GM19239 (cell line): Measurements from ENCODE around the gene LSMEM2.
"Not testable (repeated sequence)": the region's sequence is repeated elsewhere in the genome, so short reads cannot be mapped to it uniquely, and the experiment has no call there.

Experiments
- DNase-seq: peaks from one replicate; pipeline ENCODE4 v3.0.0; 2011; ENCODE audit warnings: low spot score; ENCODE audit not compliant: insufficient read length
- FAIRE-seq: peaks from 2 replicates; lab custom pipeline; 2011; peaks lifted over from hg19 to GRCh38; lab: Jason Lieb, UNC

Gene LSMEM2

DNA sequence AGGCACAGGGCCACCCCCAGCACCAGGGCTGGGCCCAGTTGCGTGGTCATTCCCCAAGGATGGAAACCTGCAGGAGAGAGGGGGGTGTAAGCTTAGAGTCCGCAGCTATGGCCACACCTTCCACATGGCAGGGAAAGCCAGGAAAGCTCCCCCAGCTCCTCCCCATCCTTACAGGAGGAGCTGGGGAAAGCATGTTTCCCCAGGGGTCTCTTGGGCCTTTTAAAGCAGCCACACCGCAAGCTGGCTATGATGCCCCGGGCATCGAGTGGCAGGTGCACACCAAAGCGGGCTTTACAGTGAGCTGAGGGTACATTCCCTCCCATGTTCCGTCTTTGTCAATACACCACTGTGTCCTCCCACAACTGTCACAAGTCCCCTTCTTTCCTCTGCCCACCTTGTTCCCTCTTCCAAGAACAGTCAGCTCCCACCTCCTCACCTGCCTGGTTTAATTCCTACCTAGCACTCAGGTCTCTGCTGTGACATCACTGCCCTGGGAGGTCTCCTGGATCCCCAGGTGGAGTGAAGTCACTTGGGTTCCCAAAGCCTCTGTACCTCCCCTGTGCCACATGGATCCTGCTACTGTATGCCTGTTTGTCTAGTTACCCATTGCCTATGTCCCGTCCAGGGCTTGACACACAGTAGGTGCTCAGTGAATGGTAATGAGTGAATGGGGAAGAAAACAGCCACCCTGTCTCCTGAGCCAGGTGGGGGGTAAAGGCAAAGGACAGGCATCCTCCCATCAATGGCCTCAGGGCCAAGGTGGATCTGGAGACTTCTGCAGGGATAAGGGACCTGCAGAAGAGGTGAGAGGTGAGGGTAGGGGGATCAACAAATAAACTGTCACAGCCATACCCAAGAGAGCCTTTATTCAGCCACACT lies 16.9 kb downstream of the LSMEM2 start:
- DNase-seq: no peak
- no peak for FAIRE-seq

DNA sequence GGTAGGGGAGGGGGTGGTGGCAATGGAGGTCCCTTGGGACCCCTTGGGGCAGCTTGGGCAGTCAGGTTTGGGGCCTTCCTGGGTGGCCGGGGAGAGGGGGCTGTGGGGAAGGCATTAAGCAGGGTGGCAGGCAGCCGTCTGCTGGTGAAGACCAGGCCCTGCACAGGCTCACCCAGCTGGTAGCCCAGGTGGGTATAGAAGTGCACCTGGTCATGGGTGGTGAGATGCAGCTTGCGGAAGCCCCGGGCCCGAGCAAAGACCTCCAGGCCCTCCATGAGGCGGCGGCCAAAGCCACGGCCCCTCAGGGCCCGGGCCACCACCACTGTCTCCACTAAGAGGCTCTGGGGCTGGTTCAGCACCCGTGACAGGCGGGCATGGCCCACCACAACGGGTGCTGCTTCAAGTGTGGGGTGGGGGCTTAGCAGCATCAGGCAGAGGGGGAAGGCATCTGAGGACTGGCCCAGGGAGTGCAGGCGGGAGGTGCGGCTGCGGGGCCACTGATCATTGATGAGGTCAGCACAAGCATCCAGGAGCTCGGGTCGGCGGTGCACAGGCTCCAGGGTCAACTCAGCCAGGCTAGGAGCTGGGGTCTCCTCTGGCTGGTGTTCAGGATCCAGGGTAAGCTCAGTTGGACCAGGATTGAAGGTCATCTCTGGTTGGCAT lies 18.0 kb downstream of the LSMEM2 start:
- FAIRE-seq (no peak), DNase-seq (no peak)

DNA sequence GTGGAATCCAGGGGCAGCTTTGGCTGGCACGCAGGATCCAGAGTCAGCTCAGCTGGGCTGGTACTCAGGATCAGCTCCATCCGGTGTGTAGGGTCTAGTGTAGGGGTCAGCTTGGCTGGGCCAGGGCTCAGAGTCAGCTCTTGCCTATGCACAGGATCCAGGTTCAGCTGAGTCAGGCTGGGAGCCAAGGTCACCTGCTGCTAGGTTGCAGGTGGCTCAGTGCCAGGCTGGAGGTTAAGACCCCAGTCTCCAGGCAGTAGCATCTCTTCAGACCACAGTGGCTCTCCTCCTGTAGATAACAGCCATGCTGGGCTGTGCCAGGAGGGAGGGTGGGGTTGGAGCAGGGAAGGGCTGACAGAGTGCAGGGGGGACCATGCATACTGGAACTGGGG lies 18.5 kb downstream of the LSMEM2 start:
- FAIRE-seq: no peak
- DNase-seq: no peak

DNA sequence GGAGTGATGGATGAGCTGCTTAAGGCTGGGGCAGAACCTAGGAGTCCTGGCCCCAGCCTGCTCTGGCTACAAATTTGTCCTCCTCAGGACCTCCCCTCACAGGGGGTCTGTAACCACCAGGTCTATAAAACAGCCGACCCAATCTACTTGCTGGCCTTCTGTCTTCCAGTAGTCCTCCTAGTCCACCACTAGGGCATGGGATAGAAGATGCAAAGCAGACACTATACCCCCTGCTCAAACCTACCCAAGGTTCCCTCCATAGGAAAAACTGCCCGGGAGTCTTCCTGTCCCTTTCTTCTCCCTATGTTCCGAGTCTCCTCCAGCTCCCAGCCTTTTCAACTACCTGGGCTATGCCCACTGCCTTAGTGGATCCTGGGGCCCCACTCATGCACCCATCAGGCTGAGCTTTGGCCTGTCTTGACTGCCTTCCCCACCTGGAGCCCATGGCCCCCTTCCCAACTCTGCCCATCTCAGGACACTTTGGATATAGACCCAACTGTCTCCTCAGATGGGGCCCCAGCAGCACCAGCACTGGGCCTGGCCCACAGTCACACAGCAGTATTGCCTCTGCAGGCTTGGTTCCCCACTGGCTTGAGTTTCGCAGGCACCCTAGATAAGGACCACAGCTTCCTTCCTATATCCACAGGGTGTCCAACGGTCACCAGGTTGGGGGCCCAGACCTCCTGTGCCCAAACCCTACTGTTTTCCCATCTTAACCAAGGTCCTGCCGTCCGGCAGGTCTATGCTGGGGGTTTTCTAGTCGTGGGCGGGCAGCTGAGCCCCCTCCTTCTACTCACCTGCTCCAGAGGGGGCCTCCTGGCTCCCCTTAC lies 19.2 kb downstream of the LSMEM2 start:
- no peak for DNase-seq

DNA sequence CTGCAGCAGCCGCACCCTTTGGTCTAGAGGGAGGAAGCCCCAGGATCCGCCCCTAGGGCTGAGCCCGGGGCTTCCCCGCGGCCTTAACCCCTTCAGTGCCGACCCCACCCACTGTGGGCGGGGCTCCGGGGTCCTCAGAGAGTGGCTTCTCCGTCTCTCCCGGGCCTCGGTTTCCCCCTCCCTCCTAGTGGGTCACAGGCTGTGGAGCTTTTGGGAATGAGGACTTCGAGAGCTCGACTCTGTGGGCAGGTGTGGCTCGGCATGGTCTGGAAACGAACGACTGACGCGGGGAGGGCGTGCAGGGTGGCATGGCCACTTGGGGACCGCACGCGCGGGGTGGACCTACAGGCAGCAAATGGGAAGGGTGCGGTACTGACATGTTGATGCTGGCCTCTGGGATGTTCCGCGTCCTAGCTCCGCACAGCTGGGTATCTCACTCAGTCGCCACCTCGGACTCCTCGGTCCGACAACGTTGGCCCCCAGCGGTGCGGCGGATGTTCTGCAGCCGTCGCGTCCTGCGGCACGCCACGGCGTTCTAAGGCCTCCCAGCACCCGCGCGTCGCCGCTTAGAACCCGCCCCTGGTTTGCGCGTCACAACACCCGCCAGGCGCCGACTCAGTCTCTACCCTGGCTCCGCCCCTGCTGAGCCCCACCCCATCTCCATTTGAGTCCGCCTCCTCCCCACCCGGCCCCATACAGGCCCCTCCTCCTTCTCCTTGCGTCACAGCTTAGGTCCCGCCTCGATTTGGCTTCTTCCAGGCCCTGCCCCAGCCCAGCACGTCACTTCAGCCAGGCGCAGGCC lies 20.1 kb downstream of the LSMEM2 start, which contains the start of the genes HYAL3 and NAA80:
HYAL3 (minus strand) TSS at position 570 of the 802 bp plus-strand sequence. CDS start 3,803 bp downstream, outside the sequence.
NAA80 (minus strand) TSS at position 570 of the 802 bp plus-strand sequence. CDS start 1,942 bp downstream, outside the sequence.
- DNase-seq: peak; percentile 88
- peak; percentile 99 for FAIRE-seq

More for the DNA sequence above, 19.2 kb downstream of the LSMEM2 start:
- FAIRE-seq: peak; percentile 14

DNA sequence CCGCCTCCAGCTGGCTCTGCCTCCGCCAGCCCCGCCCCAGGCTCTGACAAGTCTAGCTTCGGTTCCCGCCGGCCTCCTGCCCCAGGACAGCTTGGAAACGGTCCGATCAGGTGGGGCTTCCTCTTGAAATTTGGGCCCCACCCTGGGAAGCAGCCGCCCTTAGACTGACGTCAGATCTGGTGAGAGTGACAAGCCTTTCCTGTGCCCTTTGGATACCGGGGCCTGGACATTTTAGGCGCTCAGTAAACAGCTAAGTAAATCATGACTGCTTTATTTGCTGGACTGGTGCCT lies 20.7 kb downstream of the LSMEM2 start:
- DNase-seq (no peak), FAIRE-seq (no peak)

DNA sequence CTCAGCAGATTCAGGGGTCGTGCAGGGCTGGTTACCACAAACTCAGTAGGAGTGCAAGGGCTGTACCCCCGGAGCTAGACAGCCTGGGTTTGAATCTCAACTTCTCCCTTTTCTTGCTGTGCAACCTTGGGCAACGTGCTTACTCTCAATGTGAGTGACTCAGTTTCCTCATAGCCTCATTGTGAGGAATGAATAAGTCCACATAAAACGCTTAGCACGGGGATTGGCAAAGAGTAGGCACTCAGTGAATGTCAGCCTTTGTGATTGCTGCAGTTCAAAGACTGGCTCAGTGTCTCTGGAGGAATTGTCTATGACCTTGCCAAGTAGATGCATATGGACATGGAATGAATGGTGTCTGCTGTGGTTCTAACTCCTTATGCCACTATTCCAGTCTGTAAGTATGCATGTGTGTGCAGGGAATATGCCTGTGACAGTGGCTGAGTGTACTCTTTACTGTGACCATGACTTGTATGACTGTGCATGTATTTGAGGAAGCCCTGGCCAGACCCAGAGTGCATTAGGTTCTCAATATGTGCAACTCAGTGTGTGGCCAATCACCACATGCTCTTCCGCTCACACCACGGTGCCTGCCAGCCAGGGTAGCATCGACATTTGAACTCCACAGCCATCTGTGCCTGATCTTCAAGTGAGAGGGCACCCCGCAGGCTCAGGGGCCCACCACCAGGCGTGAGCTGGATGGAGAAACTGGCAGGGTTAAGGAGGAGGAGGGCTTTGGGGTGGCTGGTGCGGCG lies 21.2 kb downstream of the LSMEM2 start:
- FAIRE-seq: peak; percentile 31

DNA sequence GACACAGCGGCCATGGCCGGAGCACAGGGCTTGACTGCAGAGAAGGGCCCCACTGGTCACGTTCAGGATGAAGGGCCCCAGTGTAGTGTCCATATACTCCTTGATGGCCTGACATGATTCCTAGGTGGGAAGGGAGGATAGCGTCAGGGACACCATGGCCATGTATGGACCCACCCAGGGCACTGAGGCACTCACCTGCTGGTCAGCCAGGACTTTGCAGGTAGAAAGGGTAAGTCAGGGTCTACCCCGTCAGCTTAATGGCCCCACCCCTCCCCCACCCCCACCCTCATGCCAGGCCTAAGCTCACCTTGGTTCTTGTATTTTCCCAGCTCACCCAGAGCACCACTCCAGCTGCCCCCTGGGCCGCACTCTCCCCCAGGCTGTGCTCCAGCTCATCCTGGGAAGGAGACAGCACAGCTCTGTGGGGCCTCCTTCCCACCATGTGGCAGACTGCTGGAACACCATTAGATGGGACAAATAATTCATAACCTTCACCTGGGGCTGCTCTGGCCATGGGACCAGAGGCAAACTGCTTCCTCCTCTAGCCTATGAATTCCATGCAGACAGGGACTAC lies 21.9 kb downstream of the LSMEM2 start:
- DNase-seq: no peak
- FAIRE-seq: no peak

More for the DNA sequence above, 21.2 kb downstream of the LSMEM2 start:
- no peak for DNase-seq

DNA sequence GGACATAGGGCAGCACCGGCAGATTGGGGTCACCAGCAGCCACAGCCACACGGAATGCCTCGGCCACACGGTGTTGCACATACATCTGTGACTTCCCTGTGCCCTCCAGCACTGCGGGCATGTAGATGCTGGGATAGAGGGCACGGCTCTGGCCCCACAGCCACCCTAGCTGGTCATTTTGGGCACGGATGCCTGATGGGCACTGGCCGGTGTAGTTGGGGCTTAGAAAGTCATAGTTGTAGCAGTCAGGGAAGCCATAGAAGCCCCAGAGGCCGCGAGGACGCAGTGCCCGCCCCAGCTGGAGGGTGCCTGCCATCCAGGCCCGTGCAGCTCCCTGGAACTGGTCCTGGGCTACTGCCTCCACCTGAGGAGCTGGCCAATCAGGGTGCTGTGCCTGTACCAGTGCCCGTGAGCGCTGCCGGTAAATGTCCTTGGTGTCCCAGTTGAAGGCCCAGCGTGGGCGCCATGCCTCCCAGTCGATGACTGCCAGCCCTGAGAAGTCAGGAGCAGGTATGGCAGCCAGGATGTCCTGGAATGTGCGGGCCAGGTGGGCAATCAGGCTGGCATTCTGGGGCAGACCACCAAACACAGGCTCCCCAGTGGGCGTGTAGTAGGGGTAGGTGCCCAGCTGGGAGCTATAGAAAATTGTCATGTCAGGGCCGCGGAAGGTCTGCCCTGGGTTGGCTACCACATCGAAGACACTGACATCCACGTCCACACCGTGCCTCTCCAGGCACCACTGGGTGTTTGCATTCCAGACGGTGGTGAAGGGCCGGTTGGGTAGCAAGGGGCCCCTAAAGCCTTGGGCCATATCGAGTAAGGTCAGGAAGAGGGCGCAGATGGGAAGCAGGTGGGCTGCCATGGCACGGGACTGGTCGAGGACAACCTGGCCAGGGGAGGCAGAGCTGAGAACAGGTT lies 23.5 kb downstream of the LSMEM2 start:
- FAIRE-seq: no peak
- no peak for DNase-seq

DNA sequence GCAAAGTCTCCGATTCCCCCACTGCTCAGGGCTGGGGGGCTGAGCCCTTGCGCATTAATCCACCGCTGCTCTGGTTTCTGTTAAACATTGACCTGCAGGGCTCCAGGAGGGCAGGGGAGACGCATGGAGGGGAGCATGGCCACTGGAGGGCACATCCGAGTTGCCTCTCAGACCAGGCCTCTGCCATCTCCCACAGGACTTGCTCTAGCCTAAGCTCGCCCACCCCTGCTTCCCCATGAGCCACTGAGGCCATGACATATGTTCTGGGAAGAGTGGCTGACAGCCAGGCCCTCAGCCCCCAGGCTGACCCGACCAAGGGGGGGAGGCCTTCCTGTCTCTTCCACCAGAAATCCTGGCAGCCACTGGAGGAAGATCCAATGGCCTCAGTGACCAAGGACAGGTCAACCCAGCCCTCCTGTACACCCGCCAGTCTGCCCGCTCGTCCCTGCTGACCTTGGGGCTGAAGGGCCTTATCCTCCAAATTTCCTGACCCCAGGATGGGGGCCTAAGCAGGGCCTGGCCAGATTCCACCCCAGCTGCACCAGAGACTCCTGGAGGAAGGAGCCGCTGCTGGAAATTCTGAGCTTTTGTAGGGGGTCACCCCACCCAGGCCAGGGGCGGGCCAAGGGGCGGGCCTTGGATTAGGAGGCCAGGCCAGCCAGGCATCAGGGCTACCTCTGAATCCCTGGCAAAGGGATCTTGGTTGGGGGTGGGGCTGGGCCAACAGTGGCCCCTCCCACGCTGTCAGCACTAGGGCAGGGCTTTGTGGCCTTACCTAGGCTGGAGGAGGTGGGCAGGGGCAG lies 24.3 kb downstream of the LSMEM2 start, which contains the start of gene HYAL1:
HYAL1 (minus strand) TSS at position 562 of the 803 bp plus-strand sequence. CDS start 618 bp downstream, outside the sequence.
- FAIRE-seq: no peak
- DNase-seq: no peak

DNA sequence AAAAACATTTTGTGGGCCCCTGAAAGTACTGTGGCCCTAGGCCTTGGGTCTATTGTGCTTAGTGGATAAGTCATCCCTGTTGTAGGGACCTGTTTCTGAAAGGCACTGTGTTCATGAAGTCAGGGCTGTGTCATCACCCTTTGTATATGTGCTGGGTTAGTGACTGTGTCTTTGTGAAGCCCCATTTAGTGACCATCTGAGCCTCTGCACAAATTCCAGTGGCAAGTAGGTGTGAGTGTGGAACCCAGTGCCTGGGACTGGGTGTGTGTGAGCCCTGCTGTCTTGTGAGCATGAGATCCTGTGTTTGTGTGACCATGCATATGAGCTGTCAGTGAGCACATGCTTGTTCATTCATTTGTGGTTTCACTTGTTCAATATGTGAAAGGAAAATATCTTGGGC lies 25.7 kb downstream of the LSMEM2 start:
- DNase-seq: no peak
- FAIRE-seq: no peak

DNA sequence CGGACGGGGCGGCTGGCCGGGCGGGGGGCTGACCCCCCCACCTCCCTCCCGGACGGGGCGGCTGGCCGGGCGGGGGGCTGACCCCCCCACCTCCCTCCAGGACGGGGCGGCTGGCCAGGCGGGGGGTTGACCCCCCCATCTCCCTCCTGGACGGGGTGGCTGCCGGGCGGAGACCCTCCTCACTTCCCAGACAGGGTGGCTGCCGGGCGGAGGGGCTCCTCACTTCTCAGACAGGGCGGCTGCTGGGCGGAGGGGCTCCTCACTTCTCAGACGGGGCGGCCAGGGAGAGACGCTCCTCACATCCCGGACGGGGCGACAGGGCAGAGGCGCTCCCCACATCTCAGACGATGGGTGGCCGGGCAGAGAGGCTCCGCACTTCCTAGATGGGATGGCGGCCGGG lies 33.2 kb downstream of the LSMEM2 start:
- not testable (repeated sequence) for FAIRE-seq, DNase-seq

DNA sequence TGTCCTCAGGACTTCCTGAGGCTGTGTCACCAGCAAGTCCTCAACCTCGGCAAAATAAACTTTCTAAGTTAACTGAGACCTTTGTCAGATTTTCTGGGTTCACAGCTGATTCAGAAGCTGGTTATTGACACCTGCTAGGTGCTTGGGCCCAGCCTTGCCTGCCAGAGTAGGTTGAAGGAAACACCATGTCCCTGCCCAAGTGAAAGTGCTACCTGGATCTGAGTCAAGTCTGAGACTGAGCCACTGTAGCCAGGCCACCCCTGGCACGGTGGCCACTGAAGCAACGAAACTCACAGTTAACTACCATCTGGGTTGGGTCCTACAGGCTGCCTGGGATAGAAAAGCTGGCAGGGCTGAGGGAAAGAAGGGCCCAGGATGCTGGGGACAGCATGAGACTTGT lies 35.5 kb downstream of the LSMEM2 start:
- FAIRE-seq (no peak), DNase-seq (no peak)

DNA sequence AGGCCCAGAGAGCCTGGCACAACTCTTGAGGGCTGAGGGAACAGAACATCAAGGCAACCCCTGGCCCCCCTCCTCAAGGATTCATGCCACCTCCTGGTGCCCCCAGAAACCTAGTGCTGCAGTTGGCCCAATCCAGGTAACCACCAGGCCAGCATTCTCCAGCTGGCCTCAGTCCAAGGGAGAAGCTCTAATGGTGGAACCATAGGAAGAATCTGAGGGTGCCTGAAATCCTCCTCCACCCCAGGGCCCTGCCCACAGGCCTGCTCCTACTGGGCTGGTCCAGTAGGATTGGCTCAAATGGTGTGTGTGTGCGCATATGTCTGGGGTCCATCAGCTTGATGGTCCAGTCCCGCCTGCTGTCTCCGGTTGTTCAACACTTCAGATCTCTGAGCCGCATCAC lies 35.9 kb downstream of the LSMEM2 start:
- FAIRE-seq (no peak), DNase-seq (no peak)

DNA sequence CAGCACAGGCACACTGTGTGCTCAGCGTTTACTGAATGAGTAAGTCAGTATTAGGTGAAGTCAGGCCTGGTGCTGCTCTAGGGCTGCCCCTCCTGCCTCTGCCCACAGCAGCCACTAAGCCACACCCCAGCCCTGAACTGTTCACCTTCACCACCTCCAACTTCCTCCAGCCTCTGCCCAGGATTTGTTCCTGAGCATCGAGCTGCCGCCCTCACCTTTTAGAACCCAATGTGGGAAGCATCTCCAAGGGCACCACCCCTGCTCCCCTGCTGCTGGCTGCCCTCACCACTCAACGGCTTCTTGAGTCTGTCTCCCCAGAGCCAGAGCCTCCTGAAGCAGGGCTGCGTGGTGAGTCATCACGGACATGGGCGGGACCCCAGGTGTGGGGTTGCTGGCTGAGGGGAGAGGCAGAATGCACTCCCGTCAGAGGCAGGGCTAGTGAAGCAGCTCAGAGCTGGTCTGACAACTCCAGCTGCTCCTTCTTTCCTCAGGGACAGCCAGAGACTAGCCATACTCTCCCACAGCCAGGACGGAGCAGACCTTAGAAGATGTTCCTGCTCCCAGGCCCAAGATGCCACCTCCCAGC lies 37.9 kb downstream of the LSMEM2 start:
- FAIRE-seq (no peak), DNase-seq (no peak)

DNA sequence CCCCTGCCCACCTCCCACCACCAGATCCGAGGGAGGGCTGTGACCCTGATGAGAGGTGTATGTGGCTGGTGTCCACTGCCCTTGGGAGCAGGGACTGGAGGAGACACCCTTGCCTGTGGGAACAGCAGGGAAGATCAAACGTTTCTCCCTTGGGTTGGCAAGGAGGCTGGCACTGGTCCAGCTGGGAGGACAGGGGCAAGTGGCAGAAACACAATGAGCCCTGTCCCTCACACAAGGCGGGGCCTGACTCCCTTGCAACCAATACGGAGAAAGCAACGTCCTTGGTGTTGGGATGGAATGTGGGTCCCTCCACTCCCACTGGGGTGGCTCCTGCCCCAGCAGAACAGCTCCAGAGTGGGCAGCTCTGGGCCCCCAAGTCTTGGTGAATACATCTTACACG lies 38.4 kb downstream of the LSMEM2 start:
- DNase-seq (no peak), FAIRE-seq (no peak)
